B cell (primary cell): Measurements from ENCODE around the gene ITPR2. TPM values are rescaled to one million over a fixed set of nuclear protein-coding genes. Genes with fewer than 3 reads are reported as not detected.

Source experiments
- ATAC-seq: fragments of 200-7000 bp; cut with Tn5 transposase; one replicate; pipeline ENCODE4 v1.10.0; 2021; ENCODE audit warnings: low read depth, mild to moderate bottlenecking, moderate number of reproducible peaks, moderate library complexity
- CTCF ChIA-PET: fragments of 350-600 bp; sonication (Branson Sonifier 250); formaldehyde crosslinking; loops from one replicate; lab custom pipeline; 2021; ENCODE audit warnings: antibody characterized with exemption, inconsistent platforms; lab: Charles Lee
- POLR2A ChIA-PET: fragments of 350-600 bp; sonication (Branson Sonifier 250); formaldehyde crosslinking; loops from one replicate; lab custom pipeline; 2021; ENCODE audit warnings: antibody characterized with exemption; lab: Charles Lee
- DNase-seq: peaks from one replicate; pipeline ENCODE4 v3.0.0; 2013
- H2AFZ ChIP-seq: 2 replicates; pipeline ENCODE4 v1.6.1; 2012; ENCODE audit warnings: mild to moderate bottlenecking, low read depth, low read length; ENCODE audit not compliant: insufficient read depth, poor library complexity, severe bottlenecking
- H3K27ac ChIP-seq, 2 donors: 1 replicate in 1 of 2; 2 replicates in 1 of 2; pipeline ENCODE4 v1.5.1; 2012 to 2013; ENCODE audit warnings: low read length in 2 of 2, mild to moderate bottlenecking in 2 of 2, moderate library complexity in 1 of 2
- H3K27me3 ChIP-seq, 4 experiments: fragments of 200-600 bp in 1 of 4; sonication (generic) in 1 of 4; replicated peaks in 1 of 4; 1 replicate in 2 of 4; 2 replicates in 2 of 4; pipeline versions ENCODE4 v1.6.1 to v1.7.0; 2013 to 2016; ENCODE audit warnings: low read length in 3 of 4, mild to moderate bottlenecking in 2 of 4, mixed read lengths in 1 of 4, moderate library complexity in 1 of 4; ENCODE audit not compliant: insufficient read depth in 4 of 4, control insufficient read depth in 3 of 4; ENCODE audit errors: control extremely low read depth in 1 of 4
- H3K36me3 ChIP-seq, 2 experiments: replicated peaks in 1 of 2; 1 replicate in 1 of 2; 2 replicates in 1 of 2; pipeline versions ENCODE4 v1.6.1 to v1.7.1; 2013; ENCODE audit warnings: low read length in 1 of 2; ENCODE audit not compliant: insufficient read depth in 2 of 2, control insufficient read depth in 1 of 2; ENCODE audit errors: control extremely low read depth in 1 of 2, extremely low read depth in 1 of 2
- H3K4me1 ChIP-seq, 2 donors: fragments of 200-600 bp in 1 of 2; sonication (generic) in 1 of 2; 1 replicate in 1 of 2; 2 replicates in 1 of 2; pipeline versions ENCODE4 v1.5.1 to v1.6.1; 2013 to 2017; ENCODE audit warnings: low read length in 2 of 2; ENCODE audit not compliant: control insufficient read depth in 2 of 2, insufficient read depth in 2 of 2
- H3K4me2 ChIP-seq: replicated peaks from 2 replicates; pipeline ENCODE3; 2012; ENCODE audit warnings: mild to moderate bottlenecking, low read depth, low read length; ENCODE audit not compliant: poor library complexity, severe bottlenecking
- H3K4me3 ChIP-seq, 5 experiments: fragments of 200-600 bp in 1 of 5; sonication (generic) in 1 of 5; 1 replicate in 3 of 5; 2 replicates in 2 of 5; pipeline versions ENCODE4 v1.5.1 to v1.7.0; 2011 to 2016; ENCODE audit warnings: low read length in 4 of 5, mild to moderate bottlenecking in 4 of 5, low read depth in 2 of 5, control low read depth in 1 of 5, moderate library complexity in 1 of 5; ENCODE audit not compliant: insufficient read depth in 1 of 5; ENCODE audit errors: control extremely low read depth in 1 of 5, extremely low read depth in 1 of 5
- H3K79me2 ChIP-seq: fragments of 200-600 bp; sonication (generic); one replicate; pipeline ENCODE4 v1.6.0; 2016; ENCODE audit warnings: low read length; ENCODE audit not compliant: control insufficient read depth, insufficient read depth
- H3K9ac ChIP-seq: fragments of 200-600 bp; sonication (generic); 2 replicates; pipeline ENCODE4 v1.6.1; 2017; ENCODE audit warnings: mild to moderate bottlenecking, low read length, moderate library complexity
- H3K9me3 ChIP-seq, 3 donors: one replicate each; pipeline versions ENCODE4 v1.6.1 to v1.7.1; 2013; ENCODE audit warnings: low read length in 2 of 3; ENCODE audit not compliant: control insufficient read depth in 2 of 3, insufficient read depth in 1 of 3; ENCODE audit errors: control extremely low read depth in 1 of 3
- H4K20me1 ChIP-seq: 2 replicates; pipeline ENCODE4 v1.6.0; 2012; ENCODE audit warnings: mild to moderate bottlenecking, low read length; ENCODE audit not compliant: insufficient read depth, control insufficient read depth, poor library complexity, severe bottlenecking
- H3K27ac Mint-ChIP-seq: one replicate; pipeline ENCODE4 v1.8.0; 2021; ENCODE audit warnings: mixed read lengths
- H3K27me3 Mint-ChIP-seq: one replicate; pipeline ENCODE4 v1.8.0; 2021; ENCODE audit warnings: mixed read lengths
- H3K4me1 Mint-ChIP-seq: one replicate; pipeline ENCODE4 v1.8.0; 2021; ENCODE audit warnings: mixed read lengths
- H3K4me3 Mint-ChIP-seq: one replicate; pipeline ENCODE4 v1.8.0; 2021; ENCODE audit warnings: mixed read lengths
- H3K9me3 Mint-ChIP-seq: one replicate; pipeline ENCODE4 v1.8.0; 2022; ENCODE audit warnings: mixed read lengths; ENCODE audit not compliant: insufficient read depth
- CTCF ChIP-seq: fragments of 200-600 bp; IDR thresholded peaks from one replicate; pipeline ENCODE4 v1.8.0; 2022; ENCODE audit warnings: antibody characterized with exemption, mild to moderate bottlenecking
- EZH2 ChIP-seq: IDR thresholded peaks from 2 replicates; pipeline ENCODE4 v1.6.1; 2012; ENCODE audit warnings: borderline replicate concordance, low read depth, mild to moderate bottlenecking, moderate library complexity, low read length; ENCODE audit not compliant: insufficient read depth, poor library complexity, severe bottlenecking
- WGBS: methylation state at CpG from one replicate; pipeline ENCODE4 v1.1.5; 2013; ENCODE audit warnings: missing lambda C conversion rate; ENCODE audit not compliant: insufficient coverage; 5-methylcytosine and 5-hydroxymethylcytosine counted together
- intact Hi-C: fragments of 100-400 bp; cut with micrococcal nuclease; formaldehyde crosslinking; loops from one replicate; pipeline ENCODE4 v1.10.0; 2022
- polyA plus RNA-seq: library from polyadenylated mRNA; depleted of rRNA; stranded (reverse); fragments of >200 nt; gene quantifications from 2 replicates; pipeline ENCODE4 v1.2.3, GENCODE V29; 2012
- total RNA-seq, 2 donors: library from RNA; stranded (reverse); fragments of 120-200 nt in 1 of 2; gene quantifications; 1 replicate in 1 of 2; 2 replicates in 1 of 2; pipeline versions ENCODE4 v1.2.3 to v1.2.4, GENCODE V29; 2013 to 2022

The ITPR2 gene
- total and polyA plus RNA-seq, 2 donors (not counting 1 experiment from before 2014, with no cell fraction given) = 4.3 to 113 TPM

DNA sequence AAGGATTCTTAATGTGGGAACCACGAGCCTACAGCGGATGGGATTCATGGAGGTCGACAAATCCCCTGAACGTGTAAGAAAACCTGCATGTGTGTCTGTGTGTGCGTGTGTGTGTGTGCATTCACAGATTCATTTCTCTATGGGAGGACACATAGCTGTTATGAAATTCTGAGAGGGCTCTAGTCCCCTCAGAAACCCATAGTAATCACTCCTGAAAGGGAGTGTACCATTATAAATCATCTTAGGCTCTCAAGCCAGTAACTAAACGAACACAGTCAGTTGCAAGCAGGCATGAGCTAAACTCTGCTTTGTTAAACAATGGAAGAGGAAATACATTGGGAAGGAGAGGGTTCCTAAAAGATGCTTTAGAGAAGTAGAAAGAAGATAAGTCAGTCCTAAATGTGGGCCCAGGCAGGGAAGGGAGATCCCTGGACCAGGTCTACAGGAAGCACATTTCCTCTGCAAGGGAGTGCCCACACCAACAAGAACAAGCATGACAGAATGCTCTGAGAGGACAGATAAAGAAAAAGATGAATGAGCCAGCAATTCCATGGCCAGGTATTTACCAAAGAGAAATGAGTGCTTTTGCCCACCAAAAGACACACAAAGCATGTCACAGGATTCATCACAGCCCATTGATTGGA, 91.3 kb downstream of the ITPR2 start:
- ChIA-PET POLR2A (no interaction called here), CTCF (no interaction called here)
- H3K4me3 ChIP-seq = no peak overlapping the region
- ATAC-seq = no peak
- H3K4me1 ChIP-seq = no peaks in the 10 kb centered on the region
- H2AFZ ChIP-seq = no peak overlapping the region
- no peak for TF ChIP-seq CTCF
- TF ChIP-seq EZH2 = no peak
- H3K27ac ChIP-seq = no peak overlapping the region
- peaks cover 6% of the 10 kb centered on the region for H4K20me1 ChIP-seq
- no peak overlapping the region for H3K4me3 Mint-ChIP-seq
- no peak overlapping the region for H3K27ac Mint-ChIP-seq
- H3K79me2 ChIP-seq = peaks cover 69% of the 10 kb centered on the region
- peaks cover 3 to 8% (median 4%) of the 10 kb centered on the region in 3 donors for H3K9me3 ChIP-seq
- WGBS = 80% methylated on average over 3 of the region's 6 CpGs
- no peaks in the 10 kb centered on the region for H3K36me3 ChIP-seq
- intact Hi-C loops = no loop called here
- H3K9me3 Mint-ChIP-seq = peaks cover 4% of the 10 kb centered on the region
- H3K4me1 Mint-ChIP-seq = peaks cover 23% of the 10 kb centered on the region
- no peak overlapping the region for H3K4me2 ChIP-seq
- H3K9ac ChIP-seq = no peak overlapping the region
- no peaks in the 10 kb centered on the region for H3K27me3 ChIP-seq
- no peaks in the 10 kb centered on the region for H3K27me3 Mint-ChIP-seq
- DNase-seq = no peak

DNA sequence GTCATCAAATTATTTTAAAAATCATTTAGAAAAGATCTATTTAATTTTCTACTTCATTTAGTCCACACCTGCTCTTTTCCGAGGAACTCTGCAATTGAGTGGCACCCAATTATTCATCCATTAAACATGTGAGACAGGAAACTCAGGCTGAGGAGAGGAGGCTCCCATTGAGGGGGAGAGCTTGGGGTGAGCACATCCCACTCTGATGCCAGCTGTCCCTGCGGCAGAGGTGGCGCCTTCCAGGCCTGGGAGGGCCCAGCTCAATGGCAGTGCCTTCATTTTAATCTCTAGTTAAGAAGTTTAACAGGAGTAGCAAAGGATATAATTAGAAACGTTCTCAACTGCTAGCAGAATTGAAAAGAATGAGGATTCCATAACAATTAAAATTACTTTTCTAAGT, 92.0 kb downstream of the ITPR2 start:
- ChIA-PET POLR2A (no interaction called here), CTCF (no interaction called here)
- Mint-ChIP-seq H3K27me3 (no peaks in the 10 kb centered on the region), H3K9me3 (peaks cover 4% of the 10 kb centered on the region), H3K27ac (no peak overlapping the region), H3K4me3 (no peak overlapping the region), H3K4me1 (peaks cover 20% of the 10 kb centered on the region)
- H3K79me2 ChIP-seq = peaks cover 67% of the 10 kb centered on the region
- peaks cover 3 to 8% (median 4%) of the 10 kb centered on the region in 3 donors for H3K9me3 ChIP-seq
- H4K20me1 ChIP-seq = peaks cover 6% of the 10 kb centered on the region
- no peak overlapping the region for H3K4me3 ChIP-seq
- intact Hi-C loops = no loop called here
- H3K36me3 ChIP-seq = peaks cover 0 to 2% of the 10 kb centered on the region in 2 experiments
- no peak overlapping the region for H2AFZ ChIP-seq
- DNase-seq (no peak), ATAC-seq (no peak)
- H3K4me2 ChIP-seq = no peak overlapping the region
- WGBS = no CpG with 5 or more reads among the region's 4 CpGs
- H3K9ac ChIP-seq = no peak overlapping the region
- H3K27me3 ChIP-seq = no peaks in the 10 kb centered on the region
- no peak for TF ChIP-seq CTCF
- TF ChIP-seq EZH2 = no peak
- H3K4me1 ChIP-seq = no peaks in the 10 kb centered on the region
- no peak overlapping the region for H3K27ac ChIP-seq
